IPS DF 6.9 (cell line): ENCODE data around the gene QPCTL.
"Not testable (repeated sequence)": the region's sequence is repeated elsewhere in the genome, so short reads cannot be mapped to it uniquely, and the experiment has no call there.

ENCODE experiments used
- DNase-seq: peaks from one replicate; pipeline ENCODE4 v3.0.0-alpha.2; 2013; ENCODE audit warnings: low read depth, low spot score
- H3K27ac ChIP-seq: one replicate; pipeline ENCODE4 v1.5.1; 2013; ENCODE audit warnings: low read length, control low read depth
- H3K27me3 ChIP-seq: 2 replicates; pipeline ENCODE4 v1.6.1; 2013; ENCODE audit warnings: mild to moderate bottlenecking, low read length; ENCODE audit not compliant: control insufficient read depth, insufficient read depth
- H3K36me3 ChIP-seq: 2 replicates; pipeline ENCODE4 v1.6.1; 2013; ENCODE audit warnings: low read length; ENCODE audit not compliant: control insufficient read depth, insufficient read depth
- H3K4me1 ChIP-seq: 2 replicates; pipeline ENCODE4 v1.6.1; 2013; ENCODE audit warnings: low read length; ENCODE audit not compliant: control insufficient read depth, insufficient read depth
- H3K4me3 ChIP-seq: 2 replicates; pipeline ENCODE4 v1.5.1; 2013; ENCODE audit warnings: mild to moderate bottlenecking, low read length
- H3K9me3 ChIP-seq: 2 replicates; pipeline ENCODE4 v1.6.1; 2013; ENCODE audit warnings: low read length, inconsistent platforms; ENCODE audit not compliant: control insufficient read depth, insufficient read depth
- WGBS: extraction: QIAGEN DNeasy Blood & Tissue Kit; methylation state at CpG from one replicate; pipeline ENCODE4 v1.1.7; 2013; ENCODE audit warnings: mixed read lengths, missing lambda C conversion rate; ENCODE audit not compliant: insufficient read length, insufficient coverage; 5-methylcytosine and 5-hydroxymethylcytosine counted together

Gene QPCTL

DNA sequence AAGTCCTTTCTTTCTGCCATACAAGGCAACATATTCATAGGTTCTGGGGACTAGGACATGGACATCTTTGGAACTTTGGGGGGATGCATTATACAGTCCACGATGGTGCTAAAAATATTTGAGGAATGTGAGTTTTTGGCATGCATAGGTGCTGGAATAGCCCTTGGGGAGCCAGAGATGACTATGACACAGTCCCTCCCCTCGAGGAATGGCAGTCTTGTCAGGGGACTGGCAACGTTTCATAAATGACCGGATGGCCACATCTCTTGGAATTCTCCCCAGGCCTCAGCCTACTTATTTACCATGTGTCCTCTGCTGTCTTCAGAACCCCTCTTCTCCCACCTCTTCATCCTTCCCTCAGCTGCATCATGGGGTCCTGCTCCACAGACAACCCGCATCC is 54.4 kb downstream of the QPCTL start:
- DNase-seq: no peak
- H3K9me3 ChIP-seq: no peaks in the 10 kb centered on the region
- WGBS: no CpG with 5 or more reads among the region's 5 CpGs
- H3K36me3 ChIP-seq: no peaks in the 10 kb centered on the region
- no peaks in the 10 kb centered on the region for H3K4me1 ChIP-seq
- H3K27ac ChIP-seq: no peak overlapping the region
- no peak overlapping the region for H3K4me3 ChIP-seq
- no peaks in the 10 kb centered on the region for H3K27me3 ChIP-seq

- WGBS: no CpG with 5 or more reads among the region's 5 CpGs
- no peaks in the 10 kb centered on the region for H3K36me3 ChIP-seq
These were observed 55.0 kb downstream of the QPCTL start for GRCh38 chr19:45747513-45747912.

DNA sequence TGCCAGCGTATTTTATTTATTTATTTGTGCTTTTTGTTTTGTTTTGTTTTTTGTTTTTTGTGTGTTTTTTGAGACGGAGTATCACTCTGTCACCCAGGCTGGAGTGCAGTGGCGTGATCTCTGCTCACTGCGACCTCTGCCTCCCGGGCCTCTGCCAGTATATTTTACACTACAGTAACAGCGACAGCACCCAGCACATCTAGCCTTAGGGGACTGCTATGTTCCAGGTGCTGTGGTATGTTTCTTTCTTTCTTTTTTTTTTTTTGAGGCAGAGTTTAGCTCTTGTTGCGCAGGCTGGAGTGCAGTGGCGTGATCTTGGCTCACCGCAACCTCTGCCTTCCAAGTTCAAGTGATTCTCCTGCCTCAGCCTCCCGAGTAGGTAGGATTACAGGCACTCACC is 59.0 kb downstream of the QPCTL start:
- no CpG with 5 or more reads among the region's 10 CpGs for WGBS

More at GRCh38 chr19:45747513-45747912, 55.0 kb downstream of the QPCTL start:
- Histone ChIP-seq H3K4me3 (no peak overlapping the region), H3K9me3 (no peaks in the 10 kb centered on the region), H3K27ac (no peak overlapping the region), H3K27me3 (no peaks in the 10 kb centered on the region), H3K4me1 (no peaks in the 10 kb centered on the region)
- no peak for DNase-seq

DNA sequence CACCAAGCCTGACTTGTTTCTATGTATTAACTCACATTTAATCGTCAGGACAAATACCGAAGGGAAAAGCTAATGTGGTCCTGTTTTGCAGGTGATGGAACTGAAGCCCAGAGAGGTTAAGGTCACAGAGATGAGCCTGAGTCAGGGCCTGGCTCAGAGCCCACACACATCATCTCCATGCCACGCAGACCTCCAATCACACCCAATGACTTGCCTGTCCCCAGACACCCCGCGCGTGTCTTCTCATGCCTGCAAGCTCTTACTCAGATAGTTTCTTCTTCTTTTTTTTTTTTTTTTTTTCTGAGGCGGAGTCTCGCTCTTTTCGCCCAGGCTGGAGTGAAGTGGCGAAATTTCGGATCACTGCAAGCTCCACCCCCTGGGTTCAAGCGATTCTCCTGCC is 60.2 kb downstream of the QPCTL start:
- no peaks in the 10 kb centered on the region for H3K27me3 ChIP-seq
- no peaks in the 10 kb centered on the region for H3K36me3 ChIP-seq
- no CpG with 5 or more reads among the region's 12 CpGs for WGBS
- no peaks in the 10 kb centered on the region for H3K9me3 ChIP-seq
- no peaks in the 10 kb centered on the region for H3K4me1 ChIP-seq
- no peak for DNase-seq
- no peak overlapping the region for H3K27ac ChIP-seq
- H3K4me3 ChIP-seq: no peak overlapping the region

More for the DNA sequence above, 59.0 kb downstream of the QPCTL start:
- not testable (repeated sequence) for H3K36me3 ChIP-seq, H3K4me3 ChIP-seq, H3K27ac ChIP-seq, H3K9me3 ChIP-seq, DNase-seq, H3K4me1 ChIP-seq, H3K27me3 ChIP-seq

DNA sequence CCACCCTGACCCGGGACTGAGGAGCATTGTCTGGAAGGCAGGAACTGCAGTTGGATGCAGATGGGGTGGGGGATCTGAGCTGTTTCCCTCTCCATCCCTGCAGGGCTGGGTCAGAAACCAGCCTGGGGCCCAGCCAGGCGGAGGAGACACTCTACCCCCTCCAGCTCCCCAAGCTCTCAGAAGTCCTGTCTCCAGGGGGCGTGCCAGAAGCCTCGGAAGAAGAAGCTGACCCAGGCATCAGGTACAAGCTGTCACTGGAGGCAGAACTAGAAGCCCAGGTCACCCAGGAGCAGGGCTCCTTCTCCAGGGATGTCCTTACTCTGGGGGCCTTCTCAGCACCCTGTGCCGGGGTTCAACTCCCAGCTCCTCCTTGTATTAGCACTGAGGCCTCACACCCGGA is 61.1 kb downstream of the QPCTL start:
- Histone ChIP-seq H3K9me3 (no peaks in the 10 kb centered on the region), H3K27me3 (no peaks in the 10 kb centered on the region), H3K4me1 (no peaks in the 10 kb centered on the region), H3K36me3 (no peaks in the 10 kb centered on the region), H3K4me3 (no peak overlapping the region), H3K27ac (no peak overlapping the region)
- no CpG with 5 or more reads among the region's 6 CpGs for WGBS
- DNase-seq: no peak
